Osteoblast (primary cell): ENCODE data around the gene RTCA. TPM values are rescaled to one million over a fixed set of nuclear protein-coding genes. Genes with fewer than 3 reads are reported as not detected.

Source experiments
- DNase-seq: peaks from one replicate; pipeline ENCODE4 v3.0.0; 2011; ENCODE audit warnings: low spot score, mixed read lengths; ENCODE audit not compliant: insufficient read length; ENCODE audit errors: missing footprints
- H2AFZ ChIP-seq: 2 replicates; pipeline ENCODE4 v1.6.0; 2011; ENCODE audit warnings: mild to moderate bottlenecking, low read length
- H3K27ac ChIP-seq: 2 replicates; pipeline ENCODE4 v1.5.1; 2011; ENCODE audit warnings: mild to moderate bottlenecking, low read depth, low read length, moderate library complexity
- H3K27me3 ChIP-seq: 2 replicates; pipeline ENCODE4 v1.6.0; 2012; ENCODE audit warnings: mild to moderate bottlenecking, control low read depth, inconsistent platforms, low read length, moderate library complexity; ENCODE audit not compliant: insufficient read depth
- H3K36me3 ChIP-seq: 2 replicates; pipeline ENCODE4 v1.5.1; 2011; ENCODE audit warnings: mild to moderate bottlenecking, low read length, control low read depth, moderate library complexity; ENCODE audit not compliant: insufficient read depth
- H3K4me1 ChIP-seq: 2 replicates; pipeline ENCODE4 v1.5.1; 2011; ENCODE audit warnings: mild to moderate bottlenecking, low read length, control low read depth, moderate library complexity; ENCODE audit not compliant: insufficient read depth
- H3K4me2 ChIP-seq: 2 replicates; pipeline ENCODE4 v1.6.0; 2011; ENCODE audit warnings: mild to moderate bottlenecking, low read length; ENCODE audit not compliant: insufficient read depth
- H3K4me3 ChIP-seq: fragments of 200-600 bp; sonication (generic); 3 replicates; pipeline ENCODE4 v1.5.1; 2012; ENCODE audit warnings: mild to moderate bottlenecking, low read length, inconsistent platforms; ENCODE audit not compliant: insufficient read depth
- H3K79me2 ChIP-seq: 2 replicates; pipeline ENCODE4 v1.6.0; 2012; ENCODE audit warnings: mild to moderate bottlenecking, low read length, control low read depth, inconsistent platforms; ENCODE audit not compliant: insufficient read depth
- H3K9me3 ChIP-seq: 2 replicates; pipeline ENCODE4 v1.5.1; 2011; ENCODE audit warnings: low read depth, low read length, control low read depth
- H4K20me1 ChIP-seq: 2 replicates; pipeline ENCODE4 v1.6.0; 2012; ENCODE audit warnings: mild to moderate bottlenecking, low read length, control low read depth; ENCODE audit not compliant: insufficient read depth
- total RNA-seq: library from RNA; depleted of rRNA; stranded (reverse); fragments of >200 nt; gene quantifications from 2 replicates; pipeline ENCODE4 v1.2.3, GENCODE V29; 2012
- TF ChIP-seq, protein P1 (sequence below): IDR thresholded peaks from 2 replicates; pipeline ENCODE4 v1.5.1; 2011; ENCODE audit warnings: mild to moderate bottlenecking, low read depth, low read length, moderate library complexity; ENCODE audit errors: extremely low read depth

The RTCA gene
- total RNA-seq, 1 donor = 38.7 TPM

- no peak overlapping the region for H3K27ac ChIP-seq
- DNase-seq = no peak
- H3K79me2 ChIP-seq = no peaks in the 10 kb centered on the region
- H3K4me2 ChIP-seq = no peak overlapping the region
- no peaks in the 10 kb centered on the region for H3K4me1 ChIP-seq
- no peaks in the 10 kb centered on the region for H4K20me1 ChIP-seq
- H3K27me3 ChIP-seq = no peaks in the 10 kb centered on the region
- H3K4me3 ChIP-seq = no peak overlapping the region
- TF ChIP-seq, protein P1, sequence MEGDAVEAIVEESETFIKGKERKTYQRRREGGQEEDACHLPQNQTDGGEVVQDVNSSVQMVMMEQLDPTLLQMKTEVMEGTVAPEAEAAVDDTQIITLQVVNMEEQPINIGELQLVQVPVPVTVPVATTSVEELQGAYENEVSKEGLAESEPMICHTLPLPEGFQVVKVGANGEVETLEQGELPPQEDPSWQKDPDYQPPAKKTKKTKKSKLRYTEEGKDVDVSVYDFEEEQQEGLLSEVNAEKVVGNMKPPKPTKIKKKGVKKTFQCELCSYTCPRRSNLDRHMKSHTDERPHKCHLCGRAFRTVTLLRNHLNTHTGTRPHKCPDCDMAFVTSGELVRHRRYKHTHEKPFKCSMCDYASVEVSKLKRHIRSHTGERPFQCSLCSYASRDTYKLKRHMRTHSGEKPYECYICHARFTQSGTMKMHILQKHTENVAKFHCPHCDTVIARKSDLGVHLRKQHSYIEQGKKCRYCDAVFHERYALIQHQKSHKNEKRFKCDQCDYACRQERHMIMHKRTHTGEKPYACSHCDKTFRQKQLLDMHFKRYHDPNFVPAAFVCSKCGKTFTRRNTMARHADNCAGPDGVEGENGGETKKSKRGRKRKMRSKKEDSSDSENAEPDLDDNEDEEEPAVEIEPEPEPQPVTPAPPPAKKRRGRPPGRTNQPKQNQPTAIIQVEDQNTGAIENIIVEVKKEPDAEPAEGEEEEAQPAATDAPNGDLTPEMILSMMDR = no peak
- no peaks in the 10 kb centered on the region for H3K36me3 ChIP-seq
- H2AFZ ChIP-seq = no peak overlapping the region
- H3K9me3 ChIP-seq = no peaks in the 10 kb centered on the region
Measured at GRCh38 chr1:100298512-100298911, 32.5 kb downstream of the RTCA start.

DNA sequence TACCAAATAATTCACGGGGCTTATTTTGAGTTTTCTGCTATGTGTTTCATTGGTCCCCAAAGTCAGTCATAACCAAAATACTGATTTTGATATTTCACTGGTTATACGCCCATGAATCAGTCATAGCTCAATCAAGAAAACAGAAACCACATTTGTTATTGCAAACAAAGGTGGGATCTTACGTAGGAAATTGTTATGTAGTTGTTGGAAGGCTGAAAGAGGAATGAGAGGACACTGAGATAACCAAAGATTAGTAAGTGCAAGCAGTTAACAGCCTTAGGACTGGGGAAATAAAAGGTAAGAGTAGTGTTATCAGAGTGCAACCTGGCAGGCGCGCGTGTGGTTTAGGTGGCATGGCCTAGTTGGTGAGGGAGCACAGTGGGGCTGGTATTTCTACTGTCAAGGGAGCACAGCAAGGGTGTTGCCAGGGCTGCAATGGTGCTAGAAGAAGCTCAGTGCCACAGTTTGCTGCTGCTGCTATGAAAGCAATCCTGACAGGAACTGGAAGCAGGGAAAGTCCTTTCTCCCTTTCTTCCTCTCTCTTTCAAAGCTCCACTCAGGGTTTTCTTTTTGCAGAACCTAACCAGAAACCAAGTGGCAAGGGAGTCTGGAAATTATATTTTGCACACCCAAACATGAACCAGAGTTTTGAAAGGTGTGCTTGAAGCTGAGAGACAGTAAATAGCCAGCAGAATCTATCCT is 33.7 kb downstream of the RTCA start:
- no peak overlapping the region for H3K4me2 ChIP-seq

DNA sequence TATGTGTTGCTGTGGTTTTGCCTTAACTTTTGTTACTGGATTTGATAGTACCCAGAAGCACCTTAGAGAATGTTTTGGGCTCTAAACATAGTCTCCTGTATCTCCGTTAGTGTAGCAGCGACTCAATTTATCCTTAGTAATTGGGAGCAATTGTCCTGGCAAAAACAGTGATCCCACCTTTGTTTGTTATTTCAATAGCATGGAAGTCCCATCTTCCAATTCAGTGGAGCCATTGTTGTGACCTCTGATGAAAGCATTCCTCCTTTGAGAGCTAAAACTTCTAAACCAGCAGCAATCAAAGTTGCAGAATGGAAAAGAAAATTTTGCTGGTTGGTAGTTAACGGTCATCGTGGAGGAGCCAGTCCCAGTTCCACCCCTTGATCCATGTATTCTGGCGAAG is 34.7 kb downstream of the RTCA start:
- H3K27me3 ChIP-seq = no peaks in the 10 kb centered on the region
- no peaks in the 10 kb centered on the region for H3K79me2 ChIP-seq
- no peak overlapping the region for H3K4me3 ChIP-seq
- no peaks in the 10 kb centered on the region for H4K20me1 ChIP-seq
- H3K4me2 ChIP-seq = no peak overlapping the region
- H3K27ac ChIP-seq = no peak overlapping the region
- H3K36me3 ChIP-seq = no peaks in the 10 kb centered on the region
- H3K4me1 ChIP-seq = no peaks in the 10 kb centered on the region
- H2AFZ ChIP-seq = no peak overlapping the region
- TF ChIP-seq, protein P1 = no peak
- DNase-seq = no peak
- no peaks in the 10 kb centered on the region for H3K9me3 ChIP-seq

More for the DNA sequence above, 33.7 kb downstream of the RTCA start:
- Histone ChIP-seq H3K4me3 (no peak overlapping the region), H3K79me2 (no peaks in the 10 kb centered on the region), H3K4me1 (no peaks in the 10 kb centered on the region), H4K20me1 (no peaks in the 10 kb centered on the region), H2AFZ (no peak overlapping the region), H3K27me3 (no peaks in the 10 kb centered on the region), H3K9me3 (no peaks in the 10 kb centered on the region), H3K27ac (no peak overlapping the region), H3K36me3 (no peaks in the 10 kb centered on the region)
- no peak for DNase-seq
- TF ChIP-seq, protein P1 = no peak

DNA sequence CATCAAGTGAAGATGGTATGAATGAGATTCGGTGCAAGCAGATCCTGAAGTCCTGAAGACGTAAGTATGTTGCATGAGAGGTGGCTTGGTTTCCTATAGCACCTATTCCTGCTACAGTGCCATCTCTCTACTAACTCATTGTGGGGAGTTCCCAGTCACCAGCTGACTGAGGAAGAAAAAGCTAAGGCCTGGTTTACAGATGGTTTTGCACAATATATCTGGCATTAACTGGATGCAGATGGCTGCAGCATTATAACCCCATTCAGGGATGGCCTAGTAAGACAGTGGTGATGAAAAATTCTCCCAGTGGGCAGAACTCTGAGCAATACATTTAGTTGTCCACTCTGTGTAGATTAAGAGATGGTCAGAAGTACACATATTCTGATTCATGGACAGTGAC is 36.7 kb downstream of the RTCA start:
- Histone ChIP-seq H3K4me1 (no peaks in the 10 kb centered on the region), H3K4me3 (no peak overlapping the region), H2AFZ (no peak overlapping the region), H4K20me1 (no peaks in the 10 kb centered on the region), H3K4me2 (no peak overlapping the region), H3K27ac (no peak overlapping the region), H3K9me3 (no peaks in the 10 kb centered on the region), H3K36me3 (no peaks in the 10 kb centered on the region), H3K79me2 (no peaks in the 10 kb centered on the region), H3K27me3 (no peaks in the 10 kb centered on the region)
- TF ChIP-seq, protein P1 = no peak
- no peak for DNase-seq
